Mesothelial cell of epicardium (in vitro differentiated cells): Measurements from ENCODE around the gene GNPNAT1. TPM values are rescaled to one million over a fixed set of nuclear protein-coding genes. Genes with fewer than 3 reads are reported as not detected.
A peak's percentile ranks its signal among the peaks of the same experiment; 100 is the strongest.

Source experiments
- DNase-seq, 2 experiments: peaks; one replicate each; pipeline ENCODE4 v3.0.0; 2021; ENCODE audit warnings: low spot score in 2 of 2; ENCODE audit not compliant: unreplicated experiment in 2 of 2
- H3K27ac Mint-ChIP-seq: 2 replicates; pipeline ENCODE4 v1.8.0; 2021; ENCODE audit warnings: mixed read lengths
- H3K27me3 Mint-ChIP-seq: 2 replicates; pipeline ENCODE4 v1.8.0; 2021; ENCODE audit warnings: low read depth, mixed read lengths
- H3K36me3 Mint-ChIP-seq: 2 replicates; pipeline ENCODE4 v1.8.0; 2021; ENCODE audit warnings: mixed read lengths
- H3K4me1 Mint-ChIP-seq: 2 replicates; pipeline ENCODE4 v1.8.0; 2021; ENCODE audit warnings: mixed read lengths
- H3K4me3 Mint-ChIP-seq: 2 replicates; pipeline ENCODE4 v1.8.0; 2021; ENCODE audit warnings: mild to moderate bottlenecking, moderate library complexity, mixed read lengths
- H3K9me3 Mint-ChIP-seq: 2 replicates; pipeline ENCODE4 v1.8.0; 2021; ENCODE audit warnings: mixed read lengths
- CTCF ChIP-seq: fragments of 200-600 bp; sonication (generic); IDR thresholded peaks from one replicate; pipeline ENCODE4 v1.5.0; 2021; ENCODE audit warnings: antibody characterized with exemption; ENCODE audit not compliant: unreplicated experiment
- total RNA-seq: library from RNA; stranded (reverse); gene quantifications from 3 replicates; pipeline ENCODE4 v1.2.1, GENCODE V29; 2021

Gene GNPNAT1
- total RNA-seq, 1 donor from 2014 or later: 19.7 TPM

GRCh38 chr14:52789118-52789517 lies 2.3 kb downstream of the GNPNAT1 start:
- Mint-ChIP-seq H3K9me3 (no peaks in the 10 kb centered on the region), H3K27ac (no peak overlapping the region), H3K4me1 (peaks cover 27% of the 10 kb centered on the region), H3K27me3 (no peaks in the 10 kb centered on the region), H3K4me3 (peak overlapping the region; percentile 20), H3K36me3 (no peaks in the 10 kb centered on the region)
- DNase-seq: no peak
- TF ChIP-seq CTCF: no peak

- H3K27me3 Mint-ChIP-seq: no peaks in the 10 kb centered on the region
- H3K4me3 Mint-ChIP-seq: no peak overlapping the region
- DNase-seq: no peak
- no peak overlapping the region for H3K27ac Mint-ChIP-seq
- no peak for TF ChIP-seq CTCF
- no peaks in the 10 kb centered on the region for H3K9me3 Mint-ChIP-seq
- peaks cover 26% of the 10 kb centered on the region for H3K4me1 Mint-ChIP-seq
- no peaks in the 10 kb centered on the region for H3K36me3 Mint-ChIP-seq
Measured at GRCh38 chr14:52786887-52787286, 4.5 kb downstream of the GNPNAT1 start.

- Mint-ChIP-seq H3K27ac (peak overlapping the region; percentile 34), H3K36me3 (no peaks in the 10 kb centered on the region), H3K4me1 (peaks cover 7% of the 10 kb centered on the region), H3K4me3 (no peak overlapping the region), H3K9me3 (no peaks in the 10 kb centered on the region), H3K27me3 (no peaks in the 10 kb centered on the region)
- DNase-seq: no peak
- no peak for TF ChIP-seq CTCF
Measured at GRCh38 chr14:52783206-52783605, 8.2 kb downstream of the GNPNAT1 start.

- Mint-ChIP-seq H3K4me1 (peaks cover 7% of the 10 kb centered on the region), H3K36me3 (peaks cover 6% of the 10 kb centered on the region), H3K27me3 (no peaks in the 10 kb centered on the region), H3K4me3 (no peak overlapping the region), H3K27ac (peak overlapping the region; percentile 39), H3K9me3 (no peaks in the 10 kb centered on the region)
- DNase-seq: no peak
- no peak for TF ChIP-seq CTCF
Measured at GRCh38 chr14:52781629-52782028, 9.8 kb downstream of the GNPNAT1 start.

GRCh38 chr14:52780893-52781292 lies 10.5 kb downstream of the GNPNAT1 start:
- TF ChIP-seq CTCF: no peak
- Mint-ChIP-seq H3K4me3 (no peak overlapping the region), H3K9me3 (no peaks in the 10 kb centered on the region), H3K36me3 (peaks cover 6% of the 10 kb centered on the region), H3K4me1 (peaks cover 7% of the 10 kb centered on the region), H3K27ac (no peak overlapping the region), H3K27me3 (no peaks in the 10 kb centered on the region)
- DNase-seq: no peak

- Mint-ChIP-seq H3K4me3 (no peak overlapping the region), H3K9me3 (no peaks in the 10 kb centered on the region), H3K4me1 (peaks cover 7% of the 10 kb centered on the region), H3K36me3 (peaks cover 11% of the 10 kb centered on the region), H3K27ac (no peak overlapping the region), H3K27me3 (no peaks in the 10 kb centered on the region)
- TF ChIP-seq CTCF: no peak
- no peak for DNase-seq
Measured at GRCh38 chr14:52778702-52779101, 12.7 kb downstream of the GNPNAT1 start.
